Osteoblast (primary cell): ENCODE measurements around the gene RNH1. TPM values are rescaled to one million over a fixed set of nuclear protein-coding genes. Genes with fewer than 3 reads are reported as not detected.

ENCODE experiments used
- DNase-seq: peaks from one replicate; pipeline ENCODE4 v3.0.0; 2011; ENCODE audit warnings: low spot score, mixed read lengths; ENCODE audit not compliant: insufficient read length; ENCODE audit errors: missing footprints
- H2AFZ ChIP-seq: 2 replicates; pipeline ENCODE4 v1.6.0; 2011; ENCODE audit warnings: mild to moderate bottlenecking, low read length
- H3K27ac ChIP-seq: 2 replicates; pipeline ENCODE4 v1.5.1; 2011; ENCODE audit warnings: mild to moderate bottlenecking, low read depth, low read length, moderate library complexity
- H3K27me3 ChIP-seq: 2 replicates; pipeline ENCODE4 v1.6.0; 2012; ENCODE audit warnings: mild to moderate bottlenecking, control low read depth, inconsistent platforms, low read length, moderate library complexity; ENCODE audit not compliant: insufficient read depth
- H3K36me3 ChIP-seq: 2 replicates; pipeline ENCODE4 v1.5.1; 2011; ENCODE audit warnings: mild to moderate bottlenecking, low read length, control low read depth, moderate library complexity; ENCODE audit not compliant: insufficient read depth
- H3K4me1 ChIP-seq: 2 replicates; pipeline ENCODE4 v1.5.1; 2011; ENCODE audit warnings: mild to moderate bottlenecking, low read length, control low read depth, moderate library complexity; ENCODE audit not compliant: insufficient read depth
- H3K4me2 ChIP-seq: 2 replicates; pipeline ENCODE4 v1.6.0; 2011; ENCODE audit warnings: mild to moderate bottlenecking, low read length; ENCODE audit not compliant: insufficient read depth
- H3K4me3 ChIP-seq: fragments of 200-600 bp; sonication (generic); 3 replicates; pipeline ENCODE4 v1.5.1; 2012; ENCODE audit warnings: mild to moderate bottlenecking, low read length, inconsistent platforms; ENCODE audit not compliant: insufficient read depth
- H3K79me2 ChIP-seq: 2 replicates; pipeline ENCODE4 v1.6.0; 2012; ENCODE audit warnings: mild to moderate bottlenecking, low read length, control low read depth, inconsistent platforms; ENCODE audit not compliant: insufficient read depth
- H3K9me3 ChIP-seq: 2 replicates; pipeline ENCODE4 v1.5.1; 2011; ENCODE audit warnings: low read depth, low read length, control low read depth
- H4K20me1 ChIP-seq: 2 replicates; pipeline ENCODE4 v1.6.0; 2012; ENCODE audit warnings: mild to moderate bottlenecking, low read length, control low read depth; ENCODE audit not compliant: insufficient read depth
- total RNA-seq: library from RNA; depleted of rRNA; stranded (reverse); fragments of >200 nt; gene quantifications from 2 replicates; pipeline ENCODE4 v1.2.3, GENCODE V29; 2012
- TF ChIP-seq, protein P1 (sequence below): IDR thresholded peaks from 2 replicates; pipeline ENCODE4 v1.5.1; 2011; ENCODE audit warnings: mild to moderate bottlenecking, low read depth, low read length, moderate library complexity; ENCODE audit errors: extremely low read depth

Gene RNH1
- total RNA-seq, 1 donor = 506 TPM

DNA sequence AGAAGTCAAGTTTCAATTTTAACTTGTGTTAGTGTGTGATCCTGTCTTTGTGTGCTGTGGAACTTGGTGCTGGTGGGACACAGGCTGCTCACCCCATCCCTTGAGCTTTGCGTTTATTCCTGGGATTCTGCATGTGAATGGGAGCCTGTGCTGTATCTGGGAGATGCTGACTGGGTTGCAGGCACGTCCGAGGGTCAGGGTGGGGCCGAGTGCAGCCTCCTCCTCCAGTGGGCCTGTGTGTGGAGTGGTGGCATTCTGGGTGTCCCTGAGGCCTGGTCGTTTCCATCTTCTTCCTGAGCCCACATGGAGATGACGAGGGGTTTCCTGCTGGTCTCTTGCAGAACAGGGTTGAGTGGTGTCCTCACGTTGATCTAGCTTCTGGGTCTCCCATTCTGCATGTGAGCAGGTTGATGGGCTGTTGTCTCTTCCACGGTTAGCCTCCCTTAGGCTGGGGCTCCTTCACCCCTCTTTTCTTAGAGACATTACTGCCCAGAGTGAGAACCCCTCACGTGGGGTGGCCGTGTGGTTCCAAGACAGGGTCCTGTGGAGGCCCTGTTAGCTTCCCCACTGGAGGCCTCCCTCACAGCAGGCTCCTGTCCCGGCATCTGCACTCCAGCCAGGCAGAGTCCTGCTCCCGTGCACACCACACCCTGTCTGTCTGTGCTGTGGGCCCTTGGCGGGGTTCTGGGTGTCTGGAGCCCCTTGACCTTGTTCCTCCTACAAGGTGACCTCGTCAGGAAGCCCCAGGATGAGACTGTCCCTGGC, 52.1 kb downstream of the RNH1 start:
- Histone ChIP-seq H2AFZ (no peak overlapping the region), H3K9me3 (no peaks in the 10 kb centered on the region), H3K36me3 (peaks cover 10% of the 10 kb centered on the region), H3K79me2 (peaks cover 76% of the 10 kb centered on the region), H4K20me1 (peaks cover 32% of the 10 kb centered on the region), H3K4me1 (peaks cover 8% of the 10 kb centered on the region), H3K4me3 (no peak overlapping the region), H3K27me3 (no peaks in the 10 kb centered on the region), H3K27ac (no peak overlapping the region), H3K4me2 (no peak overlapping the region)
- DNase-seq = peak; percentile 61
- TF ChIP-seq, protein P1, sequence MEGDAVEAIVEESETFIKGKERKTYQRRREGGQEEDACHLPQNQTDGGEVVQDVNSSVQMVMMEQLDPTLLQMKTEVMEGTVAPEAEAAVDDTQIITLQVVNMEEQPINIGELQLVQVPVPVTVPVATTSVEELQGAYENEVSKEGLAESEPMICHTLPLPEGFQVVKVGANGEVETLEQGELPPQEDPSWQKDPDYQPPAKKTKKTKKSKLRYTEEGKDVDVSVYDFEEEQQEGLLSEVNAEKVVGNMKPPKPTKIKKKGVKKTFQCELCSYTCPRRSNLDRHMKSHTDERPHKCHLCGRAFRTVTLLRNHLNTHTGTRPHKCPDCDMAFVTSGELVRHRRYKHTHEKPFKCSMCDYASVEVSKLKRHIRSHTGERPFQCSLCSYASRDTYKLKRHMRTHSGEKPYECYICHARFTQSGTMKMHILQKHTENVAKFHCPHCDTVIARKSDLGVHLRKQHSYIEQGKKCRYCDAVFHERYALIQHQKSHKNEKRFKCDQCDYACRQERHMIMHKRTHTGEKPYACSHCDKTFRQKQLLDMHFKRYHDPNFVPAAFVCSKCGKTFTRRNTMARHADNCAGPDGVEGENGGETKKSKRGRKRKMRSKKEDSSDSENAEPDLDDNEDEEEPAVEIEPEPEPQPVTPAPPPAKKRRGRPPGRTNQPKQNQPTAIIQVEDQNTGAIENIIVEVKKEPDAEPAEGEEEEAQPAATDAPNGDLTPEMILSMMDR = no peak

DNA sequence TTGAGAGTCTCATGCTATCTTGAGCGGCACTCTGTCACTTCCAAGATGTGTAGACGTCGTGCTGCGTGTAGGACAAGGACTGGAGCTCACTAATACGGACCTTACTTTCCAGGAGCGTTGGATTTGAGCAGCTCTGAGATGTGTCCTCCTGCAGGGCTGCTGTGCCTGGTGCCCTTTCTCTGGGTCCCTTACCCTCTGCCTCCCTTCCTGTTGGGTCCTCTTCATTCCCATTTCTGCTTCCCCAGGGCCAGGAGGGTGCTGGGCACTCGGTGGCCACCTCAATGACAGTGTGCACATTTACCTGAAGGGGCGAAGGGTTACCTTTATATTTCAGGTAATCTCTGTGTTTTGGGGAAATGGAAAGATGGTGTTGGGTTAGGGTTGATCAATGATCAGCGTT, 53.0 kb downstream of the RNH1 start:
- no peak overlapping the region for H2AFZ ChIP-seq
- H3K9me3 ChIP-seq = no peaks in the 10 kb centered on the region
- H4K20me1 ChIP-seq = peaks cover 26% of the 10 kb centered on the region
- peak; percentile 58 for DNase-seq
- H3K4me2 ChIP-seq = no peak overlapping the region
- TF ChIP-seq, protein P1 = no peak
- H3K4me1 ChIP-seq = peaks cover 13% of the 10 kb centered on the region
- peaks cover 10% of the 10 kb centered on the region for H3K36me3 ChIP-seq
- no peaks in the 10 kb centered on the region for H3K27me3 ChIP-seq
- no peak overlapping the region for H3K4me3 ChIP-seq
- H3K79me2 ChIP-seq = peaks cover 76% of the 10 kb centered on the region
- no peak overlapping the region for H3K27ac ChIP-seq

DNA sequence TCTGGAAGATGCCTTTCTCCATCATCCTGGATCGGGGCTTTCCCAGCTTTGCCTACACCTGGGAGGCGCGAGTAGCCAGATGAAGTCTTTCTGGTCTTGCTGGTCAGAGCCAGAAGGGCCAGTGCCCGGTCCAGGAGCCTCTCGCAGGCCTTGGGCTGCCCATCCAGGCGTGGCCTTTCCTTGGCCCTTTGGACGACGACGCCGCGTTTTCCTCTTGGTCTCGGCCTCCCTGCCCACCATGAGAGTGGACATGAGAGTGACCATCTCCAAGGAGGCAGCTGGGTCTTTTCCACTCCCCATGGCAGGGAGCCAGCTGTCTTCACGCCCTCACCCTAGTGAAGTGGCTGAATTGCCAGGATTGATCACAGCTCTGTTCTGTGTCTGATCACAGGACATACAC, 53.5 kb downstream of the RNH1 start:
- H4K20me1 ChIP-seq = peaks cover 26% of the 10 kb centered on the region
- no peak overlapping the region for H3K4me3 ChIP-seq
- H2AFZ ChIP-seq = no peak overlapping the region
- H3K27ac ChIP-seq = no peak overlapping the region
- no peaks in the 10 kb centered on the region for H3K27me3 ChIP-seq
- peak; percentile 36 for DNase-seq
- H3K36me3 ChIP-seq = peaks cover 10% of the 10 kb centered on the region
- H3K4me2 ChIP-seq = no peak overlapping the region
- no peaks in the 10 kb centered on the region for H3K9me3 ChIP-seq
- peaks cover 18% of the 10 kb centered on the region for H3K4me1 ChIP-seq
- TF ChIP-seq, protein P1 = no peak
- H3K79me2 ChIP-seq = peaks cover 73% of the 10 kb centered on the region

DNA sequence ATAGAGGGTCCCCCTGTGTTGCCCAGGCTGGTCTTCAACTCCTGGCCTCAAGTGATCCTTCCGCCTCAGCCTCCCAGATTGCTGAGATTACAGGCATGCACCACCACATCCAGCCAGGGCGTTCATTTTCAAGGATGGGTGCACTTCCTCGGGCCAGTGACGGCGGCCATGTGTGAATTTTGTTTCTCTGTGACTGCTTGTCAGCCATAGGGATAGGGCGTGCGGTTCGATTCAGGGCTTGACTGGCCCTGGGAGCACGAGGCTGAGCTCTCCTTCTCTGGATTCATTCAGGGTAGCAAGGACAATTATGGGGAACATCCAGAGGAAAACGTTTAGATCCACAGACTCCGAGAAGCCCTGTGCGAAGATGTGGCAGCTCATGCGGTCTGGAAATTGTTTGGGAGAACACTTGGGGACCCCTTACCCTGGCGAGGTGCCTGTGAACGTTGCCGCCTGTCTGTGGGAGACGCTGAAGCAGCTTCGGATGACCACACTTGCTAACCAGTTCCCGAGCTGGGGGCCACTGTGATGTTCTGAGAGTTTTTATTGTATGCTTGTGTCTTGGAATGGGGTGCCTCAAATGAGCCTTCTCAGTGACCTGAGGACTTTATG, 54.0 kb downstream of the RNH1 start:
- Histone ChIP-seq H3K27ac (no peak overlapping the region), H3K79me2 (peaks cover 72% of the 10 kb centered on the region), H4K20me1 (peaks cover 26% of the 10 kb centered on the region), H3K36me3 (peaks cover 10% of the 10 kb centered on the region), H3K4me3 (no peak overlapping the region), H2AFZ (no peak overlapping the region), H3K27me3 (no peaks in the 10 kb centered on the region), H3K4me1 (peaks cover 21% of the 10 kb centered on the region), H3K9me3 (no peaks in the 10 kb centered on the region), H3K4me2 (no peak overlapping the region)
- DNase-seq = peak; percentile 52
- TF ChIP-seq, protein P1 = no peak
